Ammon's horn (tissue), 1 donor: ENCODE data around the gene TGIF1.
A peak's percentile ranks its signal among the peaks of the same experiment; 100 is the strongest.

Experiments used
- DNase-seq: peaks from one replicate; pipeline ENCODE4 v3.0.0-alpha.2; 2016; ENCODE audit warnings: low spot score

The TGIF1 gene

DNA sequence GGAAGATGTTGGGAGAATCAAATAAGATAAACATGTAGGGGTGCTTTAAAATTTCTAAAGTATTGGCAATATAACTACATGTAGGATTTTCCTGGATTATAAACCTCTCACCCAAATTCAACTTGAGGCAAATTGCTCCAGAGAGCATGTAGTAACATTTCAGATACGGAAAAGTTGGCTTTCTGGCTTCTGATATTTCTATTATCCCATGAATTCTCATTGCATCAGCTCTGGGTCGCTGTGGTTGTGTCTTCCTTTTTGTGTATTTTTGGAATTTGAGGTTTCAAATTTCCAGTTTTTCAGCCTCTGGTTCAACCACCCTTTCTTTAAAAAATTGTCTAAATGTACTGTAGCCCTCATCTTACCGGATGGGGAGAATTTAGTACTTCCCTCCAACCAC lies 32.3 kb downstream of the TGIF1 start:
- DNase-seq: no peak

DNA sequence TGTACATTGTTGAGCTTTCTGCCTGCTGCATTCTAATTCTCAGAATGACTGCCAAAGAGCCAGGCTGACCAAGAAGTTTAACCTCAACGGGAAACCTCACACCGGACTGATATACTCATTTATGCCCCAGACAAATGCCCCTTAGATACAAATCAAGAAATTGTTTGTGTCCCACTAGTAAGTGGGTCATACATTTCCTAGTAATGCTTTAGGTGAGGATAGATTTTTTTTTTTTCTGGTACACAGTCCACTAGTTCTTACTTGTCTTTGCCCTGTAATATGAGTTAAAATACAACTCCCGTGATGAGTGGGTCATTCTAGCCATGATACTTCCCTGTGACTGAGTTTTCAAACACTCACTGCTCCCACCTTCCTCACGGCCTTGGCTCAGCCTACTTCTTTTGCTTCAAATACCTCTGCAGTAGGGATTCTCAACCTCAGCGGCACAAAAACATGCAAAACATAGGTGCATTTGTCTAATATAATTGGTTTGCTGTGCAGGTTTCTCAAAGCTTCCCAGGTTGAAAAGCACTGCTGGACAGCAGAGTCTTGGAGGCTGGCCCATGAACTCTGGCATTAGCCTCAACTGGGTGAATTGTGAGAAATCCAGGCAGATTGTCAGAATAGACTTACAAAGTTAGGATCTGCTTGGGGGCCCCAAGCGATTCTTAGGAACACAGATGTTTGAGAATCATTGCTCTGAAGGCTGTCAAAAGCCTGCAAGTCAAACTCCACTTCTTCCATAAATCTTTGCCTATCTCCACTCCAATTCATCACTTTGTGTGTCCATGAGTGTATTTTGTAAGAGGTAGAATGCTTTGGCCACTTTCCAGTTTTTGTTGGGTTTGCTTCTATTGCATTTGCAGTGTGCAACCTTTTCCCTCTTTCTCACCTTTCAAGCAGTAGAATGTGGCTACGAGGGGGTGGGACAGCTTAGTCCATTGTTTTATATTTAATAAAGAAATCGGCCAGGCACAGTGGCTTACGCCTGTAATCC lies 35.5 kb downstream of the TGIF1 start:
- no peak for DNase-seq

DNA sequence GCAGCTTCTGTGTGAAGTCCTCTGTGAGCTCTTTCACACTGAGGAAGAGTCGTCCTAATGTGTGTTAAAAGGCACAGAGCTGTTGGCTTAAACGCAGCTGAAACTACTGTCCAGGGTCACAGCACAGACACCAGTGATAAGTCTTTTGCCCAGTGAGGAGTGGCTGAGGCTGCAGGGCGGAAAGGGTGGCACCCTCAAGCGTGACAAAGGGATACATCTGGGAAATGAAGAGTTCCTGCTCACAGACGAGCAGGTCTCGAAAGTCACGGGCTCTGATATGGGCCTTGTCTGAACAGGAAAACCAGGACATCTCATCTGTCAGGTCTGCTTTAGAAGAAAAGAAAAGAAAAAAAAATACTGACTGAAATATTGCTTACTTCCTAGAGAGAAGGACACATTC lies 36.5 kb downstream of the TGIF1 start:
- DNase-seq: no peak

DNA sequence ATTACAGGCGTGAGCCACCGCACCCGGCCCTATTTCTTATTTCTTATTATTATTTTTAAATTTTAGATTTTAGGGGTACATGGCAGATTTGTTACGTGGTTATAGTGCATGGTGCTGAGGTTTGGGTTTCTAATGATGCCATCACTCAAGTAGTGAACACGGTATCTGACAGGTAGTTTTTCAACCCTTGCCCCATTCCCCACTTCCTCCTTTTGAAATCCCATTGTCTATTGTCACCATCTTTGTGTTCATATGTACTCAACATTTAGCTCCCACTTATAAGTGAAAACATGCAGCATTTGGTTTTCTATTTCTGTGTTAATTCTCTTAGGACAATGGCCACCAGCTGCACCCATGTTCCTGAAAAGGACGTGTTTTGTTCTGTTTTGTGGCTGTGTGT lies 39.5 kb downstream of the TGIF1 start:
- DNase-seq: no peak

DNA sequence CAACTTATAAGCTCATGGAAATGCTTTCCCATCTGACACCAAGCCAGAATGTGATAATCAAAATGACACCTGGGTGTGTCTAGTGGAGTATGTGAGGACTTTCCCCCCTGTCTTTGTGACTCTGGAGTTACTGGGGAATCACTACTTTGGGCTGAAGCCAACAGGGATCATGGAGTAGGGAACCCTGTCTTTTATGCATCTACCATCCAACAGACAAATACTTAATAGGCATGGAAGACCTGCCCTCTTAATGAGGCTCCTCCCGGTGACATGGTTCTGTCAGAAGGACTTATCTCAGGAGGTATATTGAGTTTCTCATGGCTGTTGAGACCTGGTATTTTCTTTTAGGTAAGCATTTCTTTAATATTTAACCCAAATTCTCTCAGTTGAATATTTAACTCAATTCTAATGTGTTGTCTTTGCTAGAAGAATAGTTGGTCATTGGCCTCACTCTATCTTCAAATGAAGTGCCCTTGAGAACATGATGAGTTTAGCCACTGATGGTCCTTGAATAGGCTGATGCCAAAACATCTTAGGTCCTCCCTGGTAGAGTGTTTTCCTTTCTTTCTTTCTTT lies 42.1 kb downstream of the TGIF1 start:
- no peak for DNase-seq

DNA sequence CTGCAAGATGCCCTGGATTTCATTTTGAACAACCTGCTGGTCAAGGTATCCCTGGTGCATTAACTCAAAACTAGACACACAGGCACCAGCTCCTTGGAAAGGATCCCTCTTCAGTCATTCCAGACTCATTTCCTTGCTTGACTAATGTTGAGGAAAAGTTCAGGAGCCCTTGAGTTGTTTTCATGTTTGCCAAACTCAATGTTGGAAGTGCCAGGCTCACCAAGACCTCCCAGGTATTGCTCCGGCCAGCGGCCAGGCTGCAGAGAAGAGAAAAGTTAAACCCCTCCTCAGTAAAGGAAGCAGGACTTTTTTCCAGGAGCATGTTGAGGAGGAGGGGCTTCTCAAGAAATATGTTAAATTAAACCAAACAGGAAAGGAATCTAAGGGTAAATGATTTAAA lies 42.7 kb downstream of the TGIF1 start:
- DNase-seq: no peak

DNA sequence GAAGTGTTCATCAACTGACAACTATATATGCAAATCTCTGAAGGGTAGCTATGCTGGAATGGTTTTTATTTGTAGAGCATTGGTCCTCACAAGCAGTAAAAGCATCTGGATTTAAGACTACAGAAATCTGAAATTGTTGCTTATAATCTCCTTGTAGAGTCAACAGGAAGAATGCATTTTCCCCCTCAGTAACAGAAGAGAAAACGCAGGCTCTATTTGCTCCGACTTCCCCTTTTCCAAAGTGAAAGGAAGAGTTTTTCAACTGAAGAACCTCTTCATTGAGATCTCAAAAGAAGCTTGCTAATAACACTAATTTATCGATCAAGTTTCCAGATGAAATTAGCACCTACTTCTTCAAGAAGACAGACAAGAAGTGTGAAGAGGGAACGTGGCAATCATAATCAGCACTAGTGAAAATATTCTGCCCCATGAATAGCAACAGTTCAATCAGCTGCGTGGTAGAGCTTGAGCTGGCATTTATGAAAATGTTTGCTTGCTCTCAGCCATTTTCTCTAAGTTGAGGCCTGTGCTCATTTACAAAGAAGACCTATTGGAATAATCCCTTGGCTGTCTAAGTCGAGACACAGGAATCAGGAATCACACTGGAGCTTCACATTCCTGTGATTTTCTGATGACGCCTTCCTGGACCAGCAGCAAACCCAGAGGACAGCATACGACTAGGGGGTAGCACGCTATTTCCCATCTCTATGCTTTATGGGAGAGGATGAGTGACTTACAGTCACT lies 43.7 kb downstream of the TGIF1 start:
- no peak for DNase-seq

DNA sequence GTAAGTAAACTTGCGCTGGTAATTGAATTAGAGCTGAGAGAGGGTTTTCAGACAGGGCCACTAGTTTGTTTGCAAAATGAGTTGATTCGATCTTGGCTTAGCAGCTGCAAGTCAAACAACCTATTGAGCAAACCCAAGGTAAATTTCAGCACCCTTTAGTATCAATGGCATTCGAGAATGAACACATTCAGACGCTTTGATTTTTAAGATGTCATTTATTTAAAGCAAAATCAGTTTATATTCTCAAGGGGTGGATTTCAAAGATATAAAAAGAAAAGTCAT lies 44.2 kb downstream of the TGIF1 start:
- no peak for DNase-seq

DNA sequence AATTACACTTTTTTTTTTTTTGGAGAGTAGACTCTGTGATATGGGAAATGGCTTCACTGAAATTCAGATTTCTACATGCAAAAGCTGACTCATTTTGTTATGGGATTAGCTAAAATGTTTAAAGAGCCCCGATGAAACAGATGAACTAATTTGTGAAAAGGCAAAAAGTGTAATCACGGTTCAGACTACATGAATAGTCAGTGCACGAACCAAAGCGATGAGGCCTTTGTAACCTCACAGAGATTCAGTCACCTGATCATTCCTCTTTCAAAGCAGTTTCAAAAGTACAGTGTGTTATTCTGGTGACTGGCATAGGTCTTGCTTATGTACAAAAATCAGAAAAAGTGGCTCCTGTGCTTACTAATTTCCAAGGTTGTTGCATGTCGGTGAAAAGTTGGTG lies 44.6 kb downstream of the TGIF1 start:
- no peak for DNase-seq

DNA sequence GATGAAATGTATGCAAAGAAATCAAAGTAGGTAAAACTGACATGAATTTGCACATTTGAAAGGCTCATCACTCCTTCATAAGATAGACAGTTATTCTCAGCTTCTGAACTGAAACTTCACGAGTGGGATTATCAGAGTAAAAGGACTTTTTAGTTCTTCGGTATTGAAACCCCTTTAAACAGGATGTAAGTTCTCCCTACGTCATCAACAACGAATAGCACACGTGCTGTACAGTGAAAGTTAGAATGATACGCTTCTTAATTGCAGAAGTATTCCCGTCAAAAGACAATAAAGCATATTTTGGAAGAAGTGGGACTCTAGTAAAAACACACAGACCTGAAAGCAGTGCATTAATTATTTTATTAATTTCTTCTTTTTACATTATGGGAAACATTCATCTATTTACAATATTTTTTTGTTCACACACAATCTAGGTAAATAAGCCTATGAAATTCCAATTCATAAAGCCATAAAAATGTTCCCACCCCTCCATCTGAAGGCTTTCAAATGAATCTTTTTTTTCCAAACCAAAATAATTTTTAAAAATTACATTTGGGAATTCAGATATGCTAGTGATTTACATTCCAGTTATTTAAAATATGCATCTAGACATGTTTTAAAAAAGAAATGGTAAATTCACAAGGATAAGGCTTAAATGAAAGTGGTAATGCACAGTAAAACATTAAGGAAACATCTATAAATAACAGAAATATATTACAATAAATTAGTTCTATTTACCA lies 45.9 kb downstream of the TGIF1 start:
- no peak for DNase-seq

DNA sequence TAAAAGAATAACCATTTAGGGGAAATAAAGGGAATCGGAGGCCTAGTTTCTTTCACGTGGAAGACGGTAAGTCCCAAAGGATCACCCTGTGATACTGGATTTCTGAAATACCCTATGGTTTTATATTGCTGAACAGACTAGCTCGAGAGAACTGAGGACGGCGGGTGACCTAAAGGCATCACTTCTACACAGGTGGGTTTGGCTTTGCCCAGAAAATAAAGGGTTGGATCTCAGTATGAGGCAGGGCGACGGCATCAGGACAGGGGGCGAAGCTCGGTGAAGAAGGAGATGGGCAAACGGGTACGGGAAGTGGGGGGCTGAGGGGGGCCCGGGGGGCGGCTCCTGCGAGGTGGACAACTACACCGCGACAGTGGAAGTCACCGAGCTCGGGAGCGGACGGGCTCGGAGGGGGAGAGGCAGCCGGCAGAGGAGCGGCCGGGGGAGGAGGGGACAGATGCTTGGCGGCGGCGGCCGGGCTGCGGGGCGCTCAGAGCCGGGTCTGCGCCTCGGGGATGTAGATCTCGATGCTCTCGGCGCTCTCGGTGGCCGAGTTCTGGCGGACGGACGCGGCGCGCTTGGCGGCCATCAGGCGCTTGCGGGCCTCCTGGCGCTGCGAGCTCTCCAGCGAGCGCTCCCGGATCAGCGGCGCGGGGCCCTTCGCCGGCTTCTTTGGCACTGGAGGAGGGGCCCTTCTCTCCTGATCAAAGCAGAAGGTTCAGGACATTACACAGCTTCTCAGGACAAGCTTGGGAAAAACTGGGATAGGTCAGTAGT lies 48.9 kb downstream of the TGIF1 start:
- DNase-seq: peak; percentile 25

DNA sequence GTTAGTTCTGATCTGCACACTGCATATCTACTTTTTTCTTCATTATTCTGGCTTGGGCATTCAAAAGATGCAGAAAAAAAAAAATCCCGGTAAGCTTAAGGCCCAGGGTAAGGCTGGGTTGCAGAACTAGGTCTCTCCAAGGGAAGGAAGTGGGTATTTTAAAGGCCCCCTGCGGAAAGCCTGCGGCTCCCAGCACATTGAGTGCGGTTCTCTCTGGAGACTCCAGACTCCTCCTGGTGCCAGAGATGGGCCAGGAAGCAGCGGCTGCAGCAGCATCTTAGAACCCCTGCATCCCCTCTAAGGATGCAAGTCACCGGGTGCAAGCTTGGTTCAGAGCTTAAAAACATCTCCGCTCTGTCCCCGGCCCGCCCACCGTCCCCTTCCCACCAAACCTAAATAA lies 49.5 kb downstream of the TGIF1 start:
- DNase-seq: no peak

DNA sequence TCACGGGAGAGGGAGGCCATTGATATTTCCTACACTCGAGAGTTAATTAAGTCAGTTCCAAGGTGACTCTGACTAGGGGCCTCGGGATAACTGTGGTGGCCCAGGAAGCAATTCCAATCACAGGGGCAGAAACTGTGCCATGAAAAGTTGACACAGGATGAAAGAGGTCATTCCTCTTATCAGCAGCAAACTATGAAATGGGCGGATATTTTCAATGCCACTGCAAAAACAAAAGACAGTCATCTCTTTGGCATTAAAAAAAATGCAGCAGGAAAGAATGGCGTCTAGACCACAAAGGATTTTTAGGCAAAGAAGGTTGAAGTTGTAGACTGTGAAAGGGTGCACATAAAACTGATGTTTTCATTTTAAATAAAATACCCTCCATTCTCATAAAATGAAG lies 50.0 kb downstream of the TGIF1 start:
- DNase-seq: no peak

DNA sequence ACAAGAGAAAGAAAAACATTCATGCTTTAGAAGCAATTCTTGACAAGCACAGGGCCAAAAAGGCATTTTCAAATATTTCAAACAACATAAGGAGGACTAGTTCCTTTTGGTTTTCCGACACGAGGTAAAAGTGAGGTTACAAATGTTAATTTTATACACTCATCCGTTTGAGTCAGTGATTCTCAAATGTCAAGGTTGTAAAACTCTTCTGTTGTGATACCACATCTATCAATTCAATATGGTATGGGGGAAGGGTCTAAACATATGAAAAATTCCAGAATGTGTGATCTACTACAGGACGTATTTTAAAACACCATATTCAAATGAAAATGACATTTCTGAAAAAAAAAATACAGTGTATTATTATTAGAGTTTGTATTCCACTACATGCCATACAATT lies 52.7 kb downstream of the TGIF1 start:
- DNase-seq: no peak

DNA sequence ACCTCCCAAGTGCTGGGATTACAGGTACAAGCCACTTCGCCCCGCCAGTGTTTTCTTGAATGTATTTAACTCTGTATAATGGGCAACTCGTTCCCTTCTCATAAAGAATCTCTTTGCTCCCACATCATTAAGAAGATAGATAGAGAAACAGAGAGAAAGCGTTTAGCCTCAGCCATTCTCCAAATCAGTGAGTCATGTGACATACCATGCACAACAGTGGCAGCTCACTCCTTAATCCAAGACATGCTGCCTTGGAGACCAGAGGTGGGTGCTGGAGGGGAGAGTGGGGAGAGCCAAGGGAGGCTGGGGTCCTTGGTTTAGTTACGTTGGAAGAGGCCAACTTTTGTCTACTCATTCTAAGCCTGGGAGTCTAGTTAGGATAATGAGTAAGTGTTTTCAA lies 54.7 kb downstream of the TGIF1 start:
- no peak for DNase-seq

DNA sequence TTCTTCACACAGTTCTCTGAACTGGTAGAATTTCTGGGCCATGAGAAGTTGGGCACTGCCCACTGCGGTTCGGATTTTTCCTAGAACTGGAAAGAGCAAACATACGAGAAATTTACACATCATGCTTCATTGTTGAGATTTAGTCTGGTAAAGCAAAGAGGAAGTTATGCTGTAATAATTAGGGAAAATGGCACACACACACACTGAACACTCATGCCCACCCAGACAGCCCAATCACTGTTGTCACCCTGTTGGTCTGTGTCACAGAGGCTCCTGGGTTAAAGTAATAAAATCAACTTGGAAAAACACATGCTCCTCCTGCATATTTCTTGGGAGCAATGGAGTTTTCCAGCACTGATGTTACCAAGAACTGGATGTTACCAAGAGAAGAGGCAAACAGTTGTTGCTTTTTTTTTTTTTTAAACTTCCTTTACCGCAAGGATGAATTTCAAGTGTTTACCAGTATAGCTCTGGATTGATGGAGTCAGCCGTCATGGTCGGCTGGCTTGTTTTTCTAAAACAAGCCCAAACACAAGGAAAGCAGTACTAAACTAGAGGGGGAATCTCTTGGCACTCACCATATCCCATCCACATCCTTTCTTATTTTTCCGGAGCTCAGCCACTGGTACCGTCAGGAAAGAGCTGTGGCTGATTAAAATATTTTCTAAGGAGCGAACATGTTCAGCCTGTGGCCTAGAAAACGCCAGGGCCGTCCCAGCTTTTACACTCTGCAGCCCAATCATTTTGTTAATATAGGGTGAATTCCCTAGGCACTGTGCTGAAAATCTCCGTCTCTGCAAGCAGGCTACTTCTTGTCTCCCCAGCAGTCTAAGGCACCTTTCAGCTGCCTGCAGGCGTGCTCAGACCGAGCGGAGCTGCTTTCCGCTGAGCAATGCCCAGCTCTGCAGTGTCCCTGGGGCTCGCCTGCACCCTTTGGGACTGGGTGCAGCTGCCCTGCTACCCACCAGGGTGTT lies 58.9 kb downstream of the TGIF1 start:
- DNase-seq: no peak
